Liver (tissue), 9 donors: ENCODE data around the gene TNFAIP6. TPM values are rescaled to one million over a fixed set of nuclear protein-coding genes. Genes with fewer than 3 reads are reported as not detected.

ENCODE experiments used
- DNase-seq: peaks from one replicate; pipeline ENCODE4 v3.0.0-alpha.2; 2017; ENCODE audit warnings: low spot score
- H3K27ac ChIP-seq, 2 donors: one replicate each; pipeline ENCODE4 v1.7.0; 2013; ENCODE audit warnings: inconsistent platforms in 2 of 2, low read length in 2 of 2, control low read depth in 1 of 2, low read depth in 1 of 2, mild to moderate bottlenecking in 1 of 2
- H3K27me3 ChIP-seq, 4 donors: one replicate each; pipeline versions ENCODE4 v1.6.1 to v1.7.0; 2013; ENCODE audit warnings: low read length in 3 of 4, inconsistent platforms in 1 of 4, mild to moderate bottlenecking in 1 of 4, moderate library complexity in 1 of 4; ENCODE audit not compliant: control insufficient read depth in 4 of 4, insufficient read depth in 4 of 4
- H3K36me3 ChIP-seq, 4 donors: one replicate each; pipeline versions ENCODE4 v1.6.1 to v1.7.0; 2013; ENCODE audit warnings: low read length in 3 of 4, mild to moderate bottlenecking in 3 of 4, low read depth in 1 of 4, moderate library complexity in 1 of 4; ENCODE audit not compliant: control insufficient read depth in 4 of 4, insufficient read depth in 3 of 4
- H3K4me1 ChIP-seq, 4 donors: one replicate each; pipeline versions ENCODE4 v1.6.1 to v1.7.0; 2013; ENCODE audit warnings: low read length in 3 of 4, mild to moderate bottlenecking in 3 of 4, moderate library complexity in 1 of 4; ENCODE audit not compliant: control insufficient read depth in 4 of 4, insufficient read depth in 4 of 4
- H3K4me3 ChIP-seq, 3 donors: one replicate each; pipeline versions ENCODE4 v1.6.1 to v1.7.0; 2013; ENCODE audit warnings: low read length in 3 of 3, control low read depth in 1 of 3, low read depth in 1 of 3, mild to moderate bottlenecking in 1 of 3
- H3K9ac ChIP-seq, 2 donors: one replicate each; pipeline ENCODE4 v1.7.0; 2013; ENCODE audit warnings: low read length in 2 of 2, mild to moderate bottlenecking in 2 of 2, moderate library complexity in 2 of 2, control low read depth in 1 of 2, low read depth in 1 of 2
- H3K9me3 ChIP-seq, 4 donors: one replicate each; pipeline versions ENCODE4 v1.6.1 to v1.7.0; 2013; ENCODE audit warnings: low read length in 3 of 4; ENCODE audit not compliant: control insufficient read depth in 4 of 4
- ATF3 ChIP-seq: IDR thresholded peaks from 2 replicates; pipeline ENCODE4 v1.6.1; 2016; ENCODE audit warnings: antibody characterized with exemption
- EGR1 ChIP-seq, 2 donors: IDR thresholded peaks; 2 replicates each; pipeline ENCODE4 v1.6.1; 2016 to 2018; ENCODE audit warnings: antibody characterized with exemption in 2 of 2, low read depth in 2 of 2
- FOXA1 ChIP-seq: IDR thresholded peaks from 2 replicates; pipeline ENCODE4 v1.6.1; 2016; ENCODE audit warnings: antibody characterized with exemption
- GABPA ChIP-seq, 2 donors: IDR thresholded peaks in 1 of 2; conservative IDR thresholded peaks in 1 of 2; 2 replicates each; pipeline ENCODE4 v1.6.1; 2016; ENCODE audit warnings: antibody characterized with exemption in 2 of 2, mild to moderate bottlenecking in 1 of 2, moderate library complexity in 1 of 2
- HNF4A ChIP-seq, 2 donors: conservative IDR thresholded peaks; 2 replicates each; pipeline ENCODE4 v1.6.1; 2016; ENCODE audit warnings: antibody characterized with exemption in 2 of 2, mild to moderate bottlenecking in 2 of 2
- HNF4G ChIP-seq: IDR thresholded peaks from 2 replicates; pipeline ENCODE4 v1.6.1; 2016; ENCODE audit warnings: antibody characterized with exemption
- JUND ChIP-seq, 2 donors: IDR thresholded peaks; 2 replicates each; pipeline ENCODE4 v1.6.1; 2016; ENCODE audit warnings: antibody characterized with exemption in 2 of 2
- MAX ChIP-seq: IDR thresholded peaks from 2 replicates; pipeline ENCODE4 v1.6.1; 2016; ENCODE audit warnings: antibody characterized with exemption
- NR2F2 ChIP-seq: IDR thresholded peaks from 2 replicates; pipeline ENCODE4 v1.6.1; 2016; ENCODE audit warnings: antibody characterized with exemption
- RAD21 ChIP-seq, 2 donors: IDR thresholded peaks; 2 replicates each; pipeline ENCODE4 v1.6.1; 2016; ENCODE audit warnings: antibody characterized with exemption in 2 of 2, mild to moderate bottlenecking in 2 of 2
- REST ChIP-seq: IDR thresholded peaks from 2 replicates; pipeline ENCODE4 v1.6.1; 2016; ENCODE audit warnings: antibody characterized with exemption, mild to moderate bottlenecking
- RXRA ChIP-seq, 2 donors: IDR thresholded peaks; 2 replicates each; pipeline ENCODE4 v1.6.1; 2017 to 2018; ENCODE audit warnings: antibody characterized with exemption in 2 of 2, mild to moderate bottlenecking in 1 of 2
- TAF1 ChIP-seq: conservative IDR thresholded peaks from 2 replicates; pipeline ENCODE4 v1.6.1; 2016; ENCODE audit warnings: antibody characterized with exemption, mild to moderate bottlenecking
- YY1 ChIP-seq: IDR thresholded peaks from 2 replicates; pipeline ENCODE4 v1.6.1; 2016; ENCODE audit warnings: antibody characterized with exemption, mild to moderate bottlenecking
- WGBS: extraction: QIAGEN DNeasy Blood & Tissue Kit; methylation state at CpG from one replicate; pipeline ENCODE4 v1.1.7; 2013; 5-methylcytosine and 5-hydroxymethylcytosine counted together
- polyA plus RNA-seq, 2 donors: library from polyadenylated mRNA; stranded (reverse) in 1 of 2; unstranded in 1 of 2; fragments of 200-250 nt in 1 of 2; fragments of >200 nt in 1 of 2; fragmentation: Nextera tagmentation in 1 of 2; extraction: Ambion mirVana in 1 of 2; gene quantifications; one replicate each; pipeline versions ENCODE4 v1.2.1 to v1.2.3, GENCODE V29; 2013 to 2015
- total RNA-seq, 2 donors: library from RNA; depleted of rRNA; stranded (reverse); fragments of >200 nt; gene quantifications; one replicate each; pipeline ENCODE4 v1.2.3, GENCODE V29; 2014
- TF ChIP-seq, protein P1 (sequence below): IDR thresholded peaks from 2 replicates; pipeline ENCODE4 v1.6.1; 2016; ENCODE audit warnings: antibody characterized with exemption
- TF ChIP-seq, protein P2 (sequence below): fragments of 150-350 bp; IDR thresholded peaks from 2 replicates; pipeline ENCODE4 v1.5.1; 2017; ENCODE audit warnings: improper control_type of control experiment, low read depth, low read length; ENCODE audit not compliant: missing input control
- donor health status: healthy.
- donor health status: healthy.
- donor health status: healthy.
- donor health status: healthy.
- donor health status: healthy.

Gene TNFAIP6
- total and polyA plus RNA-seq, 4 donors: 0.17 to 0.28 (median 0.20) TPM

GRCh38 chr2:151359768-151360461, 2.5 kb downstream of the TNFAIP6 start:
- Histone ChIP-seq H3K27me3 (no peaks in the 10 kb centered on the region), H3K36me3 (no peaks in the 10 kb centered on the region), H3K4me1 (no peaks in the 10 kb centered on the region), H3K27ac (no peak overlapping the region), H3K4me3 (no peak overlapping the region), H3K9ac (no peak overlapping the region), H3K9me3 (no peaks in the 10 kb centered on the region)
- WGBS: 91% methylated on average over 4 of the region's 4 CpGs
- TF ChIP-seq, protein P1, sequence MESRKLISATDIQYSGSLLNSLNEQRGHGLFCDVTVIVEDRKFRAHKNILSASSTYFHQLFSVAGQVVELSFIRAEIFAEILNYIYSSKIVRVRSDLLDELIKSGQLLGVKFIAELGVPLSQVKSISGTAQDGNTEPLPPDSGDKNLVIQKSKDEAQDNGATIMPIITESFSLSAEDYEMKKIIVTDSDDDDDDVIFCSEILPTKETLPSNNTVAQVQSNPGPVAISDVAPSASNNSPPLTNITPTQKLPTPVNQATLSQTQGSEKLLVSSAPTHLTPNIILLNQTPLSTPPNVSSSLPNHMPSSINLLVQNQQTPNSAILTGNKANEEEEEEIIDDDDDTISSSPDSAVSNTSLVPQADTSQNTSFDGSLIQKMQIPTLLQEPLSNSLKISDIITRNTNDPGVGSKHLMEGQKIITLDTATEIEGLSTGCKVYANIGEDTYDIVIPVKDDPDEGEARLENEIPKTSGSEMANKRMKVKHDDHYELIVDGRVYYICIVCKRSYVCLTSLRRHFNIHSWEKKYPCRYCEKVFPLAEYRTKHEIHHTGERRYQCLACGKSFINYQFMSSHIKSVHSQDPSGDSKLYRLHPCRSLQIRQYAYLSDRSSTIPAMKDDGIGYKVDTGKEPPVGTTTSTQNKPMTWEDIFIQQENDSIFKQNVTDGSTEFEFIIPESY: no peak
- TF ChIP-seq RAD21 (IDR thresholded peaks at IDR 0.05) (no peak), NR2F2 (no peak), YY1 (no peak), JUND (IDR thresholded peaks at IDR 0.05) (no peak), HNF4A (conservative IDR thresholded peaks at IDR 0.05) (no peak), FOXA1 (no peak), REST (no peak), EGR1 (IDR thresholded peaks at IDR 0.05; ENCODE audit: low read depth in 2 of 2) (no peak), RXRA (IDR thresholded peaks at IDR 0.05) (no peak), HNF4G (no peak), TAF1 (no peak), GABPA (IDR thresholded peaks at IDR 0.05 in 1 of 2, conservative IDR thresholded peaks at IDR 0.05 in 1 of 2) (no peak)
- TF ChIP-seq, protein P2, sequence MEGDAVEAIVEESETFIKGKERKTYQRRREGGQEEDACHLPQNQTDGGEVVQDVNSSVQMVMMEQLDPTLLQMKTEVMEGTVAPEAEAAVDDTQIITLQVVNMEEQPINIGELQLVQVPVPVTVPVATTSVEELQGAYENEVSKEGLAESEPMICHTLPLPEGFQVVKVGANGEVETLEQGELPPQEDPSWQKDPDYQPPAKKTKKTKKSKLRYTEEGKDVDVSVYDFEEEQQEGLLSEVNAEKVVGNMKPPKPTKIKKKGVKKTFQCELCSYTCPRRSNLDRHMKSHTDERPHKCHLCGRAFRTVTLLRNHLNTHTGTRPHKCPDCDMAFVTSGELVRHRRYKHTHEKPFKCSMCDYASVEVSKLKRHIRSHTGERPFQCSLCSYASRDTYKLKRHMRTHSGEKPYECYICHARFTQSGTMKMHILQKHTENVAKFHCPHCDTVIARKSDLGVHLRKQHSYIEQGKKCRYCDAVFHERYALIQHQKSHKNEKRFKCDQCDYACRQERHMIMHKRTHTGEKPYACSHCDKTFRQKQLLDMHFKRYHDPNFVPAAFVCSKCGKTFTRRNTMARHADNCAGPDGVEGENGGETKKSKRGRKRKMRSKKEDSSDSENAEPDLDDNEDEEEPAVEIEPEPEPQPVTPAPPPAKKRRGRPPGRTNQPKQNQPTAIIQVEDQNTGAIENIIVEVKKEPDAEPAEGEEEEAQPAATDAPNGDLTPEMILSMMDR: no peak
- no peak for DNase-seq

GRCh38 chr2:151361674-151362370, 4.4 kb downstream of the TNFAIP6 start:
- DNase-seq: no peak
- no peak overlapping the region for H3K27ac ChIP-seq
- H3K9ac ChIP-seq: no peak overlapping the region
- H3K4me1 ChIP-seq: no peaks in the 10 kb centered on the region
- no peak overlapping the region for H3K4me3 ChIP-seq
- WGBS: 74% methylated on average over 3 of the region's 3 CpGs
- H3K27me3 ChIP-seq: no peaks in the 10 kb centered on the region
- H3K36me3 ChIP-seq: no peaks in the 10 kb centered on the region
- H3K9me3 ChIP-seq: no peaks in the 10 kb centered on the region
- TF ChIP-seq ATF3 (no peak), FOXA1 (no peak), JUND (IDR thresholded peaks at IDR 0.05) (no peak), MAX (no peak)
